HG02642 (cell line): ENCODE data around the gene PRPS1.
"Not testable (repeated sequence)": the region's sequence is repeated elsewhere in the genome, so short reads cannot be mapped to it uniquely, and the experiment has no call there.

Experiments used
- ATAC-seq: cut with Tn5 transposase; IDR thresholded peaks from one replicate; pipeline ENCODE4 v1.9.1; 2021; ENCODE audit warnings: mild to moderate bottlenecking; ENCODE audit not compliant: unreplicated experiment, poor library complexity

PRPS1 gene

GRCh38 chrX:107628662-107629539 lies 591 bp downstream of the PRPS1 start:
- peak; percentile 41 for ATAC-seq

- ATAC-seq = no peak
Measured at GRCh38 chrX:107629540-107629909, 1.2 kb downstream of the PRPS1 start.

GRCh38 chrX:107630031-107630689 lies 1.9 kb downstream of the PRPS1 start:
- no peak for ATAC-seq

- no peak for ATAC-seq
Measured at GRCh38 chrX:107632346-107632745, 4.0 kb downstream of the PRPS1 start.

GRCh38 chrX:107646735-107647134 lies 18.4 kb downstream of the PRPS1 start:
- ATAC-seq = no peak

- no peak for ATAC-seq
Measured at GRCh38 chrX:107648332-107648731, 20.0 kb downstream of the PRPS1 start.

- ATAC-seq = no peak
Measured at GRCh38 chrX:107654566-107654871, 26.2 kb downstream of the PRPS1 start.

- ATAC-seq = peak; percentile 91
Measured at GRCh38 chrX:107654872-107655761, 26.8 kb downstream of the PRPS1 start.

GRCh38 chrX:107656978-107657377 lies 28.7 kb downstream of the PRPS1 start:
- no peak for ATAC-seq

GRCh38 chrX:107658660-107659059 lies 30.4 kb downstream of the PRPS1 start:
- no peak for ATAC-seq

- no peak for ATAC-seq
Measured at GRCh38 chrX:107659286-107659685, 31.0 kb downstream of the PRPS1 start.

GRCh38 chrX:107659768-107660167 lies 31.5 kb downstream of the PRPS1 start:
- no peak for ATAC-seq

GRCh38 chrX:107662145-107662544 lies 33.8 kb downstream of the PRPS1 start:
- ATAC-seq = no peak

- ATAC-seq = no peak
Measured at GRCh38 chrX:107662824-107663223, 34.5 kb downstream of the PRPS1 start.

GRCh38 chrX:107666931-107667330 lies 38.6 kb downstream of the PRPS1 start:
- no peak for ATAC-seq

GRCh38 chrX:107667426-107667825 lies 39.1 kb downstream of the PRPS1 start:
- no peak for ATAC-seq

GRCh38 chrX:107668710-107669109 lies 40.4 kb downstream of the PRPS1 start:
- ATAC-seq = not testable (repeated sequence)

- ATAC-seq = no peak
Measured at GRCh38 chrX:107669261-107669660, 41.0 kb downstream of the PRPS1 start.

- no peak for ATAC-seq
Measured at GRCh38 chrX:107669885-107670628, 41.7 kb downstream of the PRPS1 start.

- not testable (repeated sequence) for ATAC-seq
Measured at GRCh38 chrX:107671256-107671655, 42.9 kb downstream of the PRPS1 start.
